HepG2 (cell line): ENCODE measurements around the gene SH3PXD2A. TPM values are rescaled to one million over a fixed set of nuclear protein-coding genes. Genes with fewer than 3 reads are reported as not detected.

ENCODE experiments used
- ATAC-seq: fragments of 200-7000 bp; cut with Tn5 transposase; 3 replicates; pipeline ENCODE4 v1.9.1; 2020; ENCODE audit warnings: mild to moderate bottlenecking, moderate library complexity
- BruUV-seq: library from RNA; stranded (reverse); fragments of 400-500 nt; replicated peaks from 2 replicates; lab custom pipeline; 2021; lab: Mats Ljungman, UMichigan
- CTCF ChIA-PET: fragments of 300-600 bp; formaldehyde crosslinking; extraction: SDS; loops from one replicate; lab custom pipeline; 2021; ENCODE audit warnings: low total read pairs, inconsistent platforms, low intra/inter-chr PET ratio; lab: Yijun Ruan, JAX
- POLR2A ChIA-PET: fragments of 350-600 bp; sonication (Branson Sonifier 250); formaldehyde crosslinking; loops from one replicate; lab custom pipeline; 2020; ENCODE audit warnings: antibody characterized with exemption, inconsistent platforms; lab: Yijun Ruan, JAX
- DNase-seq: peaks from one replicate; pipeline ENCODE4 v3.0.0-alpha.2; 2015; ENCODE audit warnings: low spot score
- FAIRE-seq: peaks from 3 replicates; lab custom pipeline; 2011; peaks lifted over from hg19 to GRCh38; lab: Jason Lieb, UNC
- H2AFZ ChIP-seq: one replicate; pipeline ENCODE4 v1.6.1; 2011; ENCODE audit warnings: low read length, inconsistent platforms
- H3K27ac ChIP-seq: fragments of 300-600 bp; 3 replicates; pipeline ENCODE4 v1.8.0; 2011; ENCODE audit warnings: mixed run types, mild to moderate bottlenecking, mixed read lengths, low read length, inconsistent platforms; ENCODE audit not compliant: insufficient read depth; ENCODE audit errors: extremely low read length
- H3K27me3 ChIP-seq, 2 experiments: fragments of 200-600 bp in 1 of 2; 2 replicates in 1 of 2; 3 replicates in 1 of 2; pipeline versions ENCODE4 v1.6.0 to v1.8.0; 2011; ENCODE audit warnings: low read length in 2 of 2, mild to moderate bottlenecking in 2 of 2, moderate library complexity in 2 of 2, inconsistent platforms in 1 of 2; ENCODE audit not compliant: insufficient read depth in 2 of 2, control insufficient read depth in 1 of 2
- H3K36me3 ChIP-seq, 2 experiments: fragments of 200-600 bp in 1 of 2; replicated peaks in 1 of 2; 2 replicates in 1 of 2; 3 replicates in 1 of 2; pipeline versions ENCODE4 v1.5.1 to v1.8.0; 2011; ENCODE audit warnings: low read length in 2 of 2, inconsistent platforms in 1 of 2; ENCODE audit not compliant: insufficient read depth in 2 of 2, control insufficient read depth in 1 of 2
- H3K4me1 ChIP-seq: 2 replicates; pipeline ENCODE4 v1.5.1; 2012; ENCODE audit warnings: low read length, inconsistent platforms; ENCODE audit not compliant: insufficient read depth
- H3K4me2 ChIP-seq: 2 replicates; pipeline ENCODE4 v1.6.0; 2011; ENCODE audit warnings: low read depth, low read length, inconsistent platforms
- H3K4me3 ChIP-seq, 3 experiments: fragments of 200-600 bp in 1 of 3; sonication (generic), shearing (Covaris generic) in 1 of 3; replicated peaks in 1 of 3; 2 replicates each; pipeline ENCODE4 v1.5.1; 2011 to 2016; ENCODE audit warnings: low read length in 3 of 3, inconsistent platforms in 2 of 3, low read depth in 2 of 3, mild to moderate bottlenecking in 2 of 3, control low read depth in 1 of 3, mixed read lengths in 1 of 3; ENCODE audit not compliant: insufficient read depth in 1 of 3
- H3K79me2 ChIP-seq: one replicate; pipeline ENCODE4 v1.6.1; 2011; ENCODE audit warnings: low read length, inconsistent platforms; ENCODE audit not compliant: insufficient read depth
- H3K9ac ChIP-seq: 2 replicates; pipeline ENCODE4 v1.6.0; 2011; ENCODE audit warnings: mild to moderate bottlenecking, low read depth, low read length, inconsistent platforms; ENCODE audit not compliant: insufficient read depth
- H3K9me3 ChIP-seq: 2 replicates; pipeline ENCODE4 v1.5.1; 2012; ENCODE audit warnings: mild to moderate bottlenecking, low read length
- H4K20me1 ChIP-seq: 2 replicates; pipeline ENCODE4 v1.6.0; 2011; ENCODE audit warnings: inconsistent platforms, mild to moderate bottlenecking, low read length, moderate library complexity; ENCODE audit not compliant: insufficient read depth
- GTF3A ChIP-seq: sonication (generic); formaldehyde crosslinking; conservative IDR thresholded peaks from 2 replicates; pipeline ENCODE4 v1.4.0; 2020; ENCODE audit warnings: mild to moderate bottlenecking, missing genetic modification reagents
- NBN ChIP-seq: fragments of 450-650 bp; conservative IDR thresholded peaks from 2 replicates; pipeline ENCODE4 v1.6.1; 2017
- NONO ChIP-seq, 2 experiments: fragments of 450-650 bp in 1 of 2; sonication (generic) in 1 of 2; formaldehyde crosslinking in 1 of 2; IDR thresholded peaks in 1 of 2; conservative IDR thresholded peaks in 1 of 2; 2 replicates each; pipeline versions ENCODE4 v1.6.1 to v1.8.0; 2017 to 2022; ENCODE audit warnings: mild to moderate bottlenecking in 1 of 2, missing genetic modification reagents in 1 of 2, moderate library complexity in 1 of 2
- TCF7 ChIP-seq: sonication (generic); IDR thresholded peaks from 2 replicates; pipeline ENCODE4 v1.6.1; 2016; ENCODE audit warnings: antibody characterized with exemption, low read depth
- TEAD3 ChIP-seq: optimal IDR thresholded peaks from 2 replicates; pipeline ENCODE3; 2016; ENCODE audit warnings: borderline replicate concordance
- ZNF207 ChIP-seq: fragments of 450-650 bp; IDR thresholded peaks from 2 replicates; pipeline ENCODE4 v1.6.1; 2016; ENCODE audit warnings: antibody characterized with exemption, borderline replicate concordance
- ZNF264 ChIP-seq: sonication (generic); formaldehyde crosslinking; IDR thresholded peaks from 2 replicates; pipeline ENCODE4 v1.4.0; 2020; ENCODE audit warnings: missing genetic modification reagents
- ZNF367 ChIP-seq: sonication (generic); formaldehyde crosslinking; IDR thresholded peaks from 2 replicates; pipeline ENCODE4 v1.4.0; 2020; ENCODE audit warnings: missing genetic modification reagents, borderline replicate concordance
- ZNF451 ChIP-seq: sonication (generic); formaldehyde crosslinking; IDR thresholded peaks from 2 replicates; pipeline ENCODE4 v1.5.0; 2020; ENCODE audit warnings: mild to moderate bottlenecking, missing genetic modification reagents
- ZNF556 ChIP-seq: sonication (generic); formaldehyde crosslinking; IDR thresholded peaks from 2 replicates; pipeline ENCODE4 v1.4.0; 2020; ENCODE audit warnings: mild to moderate bottlenecking, missing genetic modification reagents, borderline replicate concordance
- ZNF709 ChIP-seq: sonication (generic); formaldehyde crosslinking; IDR thresholded peaks from 2 replicates; pipeline ENCODE4 v1.5.0; 2020; ENCODE audit warnings: mild to moderate bottlenecking, missing genetic modification reagents
- ZNF720 ChIP-seq: sonication (generic); formaldehyde crosslinking; IDR thresholded peaks from 2 replicates; pipeline ENCODE4 v1.4.0; 2020; ENCODE audit warnings: missing genetic modification reagents
- WGBS: methylation state at CpG from one replicate; pipeline ENCODE4 v1.1.6; 2017; ENCODE audit warnings: low lambda C conversion rate; 5-methylcytosine and 5-hydroxymethylcytosine counted together
- in situ Hi-C: cut with HindIII; loops from 2 replicates; pipeline ENCODE4 v1.10.0; 2017; ENCODE audit warnings: low pct_unique_long_range_greater_than_20kb; ENCODE audit not compliant: extremely low pct_ligation_motif_present
- intact Hi-C: fragments of 100-400 bp; cut with micrococcal nuclease; formaldehyde crosslinking; loops from one replicate; pipeline ENCODE4 v1.10.0; 2022; ENCODE audit not compliant: unreplicated experiment
- polyA plus RNA-seq, 8 experiments: library from polyadenylated mRNA; depleted of rRNA in 3 of 8; stranded (reverse) in 7 of 8; unstranded in 1 of 8; fragments of >200 nt; fragmentation: Illumina TruSeq in 4 of 8; extraction: Trizol in 4 of 8; gene quantifications; 2 replicates each; pipeline versions ENCODE4 v1.2.1 to v1.2.3, GENCODE V29; 2011 to 2016; ENCODE audit warnings: low read depth in 4 of 8, missing spikeins in 1 of 8, mixed read lengths in 1 of 8; ENCODE audit not compliant: insufficient read depth in 1 of 8
- total RNA-seq, 5 experiments: library from RNA; depleted of rRNA; stranded (reverse); fragments of >200 nt; fragmentation: Illumina TruSeq; extraction: Trizol; gene quantifications; 2 replicates each; pipeline ENCODE4 v1.2.3, GENCODE V29; 2016; ENCODE audit warnings: low read depth in 1 of 5
- TF ChIP-seq, protein P1 (sequence below): sonication (generic); formaldehyde crosslinking; IDR thresholded peaks from 2 replicates; pipeline ENCODE4 v1.9.0; 2021; ENCODE audit warnings: missing genetic modification reagents, borderline replicate concordance
- TF ChIP-seq, protein P2 (sequence below): fragments of 450-650 bp; IDR thresholded peaks from 2 replicates; pipeline ENCODE4 v1.6.1; 2017
- TF ChIP-seq, protein P3 (sequence below): sonication (generic); formaldehyde crosslinking; IDR thresholded peaks from 2 replicates; pipeline ENCODE4 v1.4.0; 2020; ENCODE audit warnings: missing genetic modification reagents
- TF ChIP-seq, protein P4 (sequence below): sonication (generic); formaldehyde crosslinking; IDR thresholded peaks from 2 replicates; pipeline ENCODE4 v1.5.1; 2020; ENCODE audit warnings: mild to moderate bottlenecking, missing genetic modification reagents

Gene SH3PXD2A
- total and polyA plus RNA-seq, 2 of the 13 experiments (the other 11 are each of a cell fraction or from before 2014, with no cell fraction given) = 11.1 to 11.3 TPM

DNA sequence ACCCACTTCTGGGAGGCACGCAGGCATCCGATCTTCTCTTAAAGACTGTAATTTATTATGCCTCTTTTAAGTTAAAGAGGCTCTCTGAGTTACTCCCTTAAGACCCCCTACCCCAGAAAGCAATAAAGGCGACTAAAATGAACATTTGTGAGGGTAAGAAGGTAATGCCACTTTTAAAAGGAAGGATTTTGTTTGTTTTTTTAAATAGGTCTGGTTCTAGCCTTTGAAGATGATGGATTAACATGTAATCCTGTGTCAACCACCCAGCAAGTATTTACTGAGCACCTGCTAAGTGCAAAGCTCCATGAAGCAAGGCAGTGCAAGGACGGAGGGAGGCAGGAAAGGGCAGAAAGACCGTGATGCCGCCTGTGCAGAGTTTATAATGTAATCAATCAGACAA, 26.1 kb downstream of the SH3PXD2A start:
- BruUV-seq = no TSS peak
- H3K4me1 ChIP-seq = peaks cover 73% of the 10 kb centered on the region
- peaks cover 95% of the 10 kb centered on the region for H3K79me2 ChIP-seq
- DNase-seq = no peak
- H3K27ac ChIP-seq = peak overlapping the region; percentile 48
- no peak overlapping the region for H3K4me3 ChIP-seq
- intact Hi-C loops = no loop called here
- H4K20me1 ChIP-seq = peaks cover 16% of the 10 kb centered on the region
- CTCF ChIA-PET = no interaction called here
- H3K27me3 ChIP-seq = no peaks in the 10 kb centered on the region
- H3K36me3 ChIP-seq = peaks cover 0 to 13% of the 10 kb centered on the region in 2 experiments; a peak in 1 of 5 replicates
- in situ Hi-C loops = no loop called here
- peak overlapping the region; percentile 35 for H3K4me2 ChIP-seq
- H2AFZ ChIP-seq = no peak overlapping the region
- 79% methylated on average over 6 of the region's 6 CpGs for WGBS
- FAIRE-seq = no peak
- POLR2A ChIA-PET = interaction anchor here (1.8 to 2.3 kb wide), 2 partner anchors 25 to 35 kb away, joined by 7 to 8 read pairs; no protein-coding TSS in a partner anchor
- ATAC-seq = no peak
- no peak overlapping the region for H3K9ac ChIP-seq
- no peaks in the 10 kb centered on the region for H3K9me3 ChIP-seq
- peak; percentile 14 for TF ChIP-seq TEAD3
- TF ChIP-seq ZNF367 (CRISPR knock-in tag) = no peak
- TF ChIP-seq, protein P1, sequence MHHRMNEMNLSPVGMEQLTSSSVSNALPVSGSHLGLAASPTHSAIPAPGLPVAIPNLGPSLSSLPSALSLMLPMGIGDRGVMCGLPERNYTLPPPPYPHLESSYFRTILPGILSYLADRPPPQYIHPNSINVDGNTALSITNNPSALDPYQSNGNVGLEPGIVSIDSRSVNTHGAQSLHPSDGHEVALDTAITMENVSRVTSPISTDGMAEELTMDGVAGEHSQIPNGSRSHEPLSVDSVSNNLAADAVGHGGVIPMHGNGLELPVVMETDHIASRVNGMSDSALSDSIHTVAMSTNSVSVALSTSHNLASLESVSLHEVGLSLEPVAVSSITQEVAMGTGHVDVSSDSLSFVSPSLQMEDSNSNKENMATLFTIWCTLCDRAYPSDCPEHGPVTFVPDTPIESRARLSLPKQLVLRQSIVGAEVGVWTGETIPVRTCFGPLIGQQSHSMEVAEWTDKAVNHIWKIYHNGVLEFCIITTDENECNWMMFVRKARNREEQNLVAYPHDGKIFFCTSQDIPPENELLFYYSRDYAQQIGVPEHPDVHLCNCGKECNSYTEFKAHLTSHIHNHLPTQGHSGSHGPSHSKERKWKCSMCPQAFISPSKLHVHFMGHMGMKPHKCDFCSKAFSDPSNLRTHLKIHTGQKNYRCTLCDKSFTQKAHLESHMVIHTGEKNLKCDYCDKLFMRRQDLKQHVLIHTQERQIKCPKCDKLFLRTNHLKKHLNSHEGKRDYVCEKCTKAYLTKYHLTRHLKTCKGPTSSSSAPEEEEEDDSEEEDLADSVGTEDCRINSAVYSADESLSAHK = no peak
- peak; percentile 38; the same call in 1 of the 2 replicates for TF ChIP-seq TCF7
- no peak for TF ChIP-seq ZNF556 (CRISPR knock-in tag)
- TF ChIP-seq GTF3A (CRISPR knock-in tag) = no peak
- TF ChIP-seq NONO (IDR thresholded peaks at IDR 0.05) = no peak
- no peak for TF ChIP-seq NONO (CRISPR knock-in tag; conservative IDR thresholded peaks at IDR 0.05)
- TF ChIP-seq ZNF709 = no peak
- TF ChIP-seq, protein P2, sequence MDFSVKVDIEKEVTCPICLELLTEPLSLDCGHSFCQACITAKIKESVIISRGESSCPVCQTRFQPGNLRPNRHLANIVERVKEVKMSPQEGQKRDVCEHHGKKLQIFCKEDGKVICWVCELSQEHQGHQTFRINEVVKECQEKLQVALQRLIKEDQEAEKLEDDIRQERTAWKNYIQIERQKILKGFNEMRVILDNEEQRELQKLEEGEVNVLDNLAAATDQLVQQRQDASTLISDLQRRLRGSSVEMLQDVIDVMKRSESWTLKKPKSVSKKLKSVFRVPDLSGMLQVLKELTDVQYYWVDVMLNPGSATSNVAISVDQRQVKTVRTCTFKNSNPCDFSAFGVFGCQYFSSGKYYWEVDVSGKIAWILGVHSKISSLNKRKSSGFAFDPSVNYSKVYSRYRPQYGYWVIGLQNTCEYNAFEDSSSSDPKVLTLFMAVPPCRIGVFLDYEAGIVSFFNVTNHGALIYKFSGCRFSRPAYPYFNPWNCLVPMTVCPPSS = no peak
- TF ChIP-seq ZNF720 = no peak
- TF ChIP-seq ZNF207 = no peak
- TF ChIP-seq, protein P3, sequence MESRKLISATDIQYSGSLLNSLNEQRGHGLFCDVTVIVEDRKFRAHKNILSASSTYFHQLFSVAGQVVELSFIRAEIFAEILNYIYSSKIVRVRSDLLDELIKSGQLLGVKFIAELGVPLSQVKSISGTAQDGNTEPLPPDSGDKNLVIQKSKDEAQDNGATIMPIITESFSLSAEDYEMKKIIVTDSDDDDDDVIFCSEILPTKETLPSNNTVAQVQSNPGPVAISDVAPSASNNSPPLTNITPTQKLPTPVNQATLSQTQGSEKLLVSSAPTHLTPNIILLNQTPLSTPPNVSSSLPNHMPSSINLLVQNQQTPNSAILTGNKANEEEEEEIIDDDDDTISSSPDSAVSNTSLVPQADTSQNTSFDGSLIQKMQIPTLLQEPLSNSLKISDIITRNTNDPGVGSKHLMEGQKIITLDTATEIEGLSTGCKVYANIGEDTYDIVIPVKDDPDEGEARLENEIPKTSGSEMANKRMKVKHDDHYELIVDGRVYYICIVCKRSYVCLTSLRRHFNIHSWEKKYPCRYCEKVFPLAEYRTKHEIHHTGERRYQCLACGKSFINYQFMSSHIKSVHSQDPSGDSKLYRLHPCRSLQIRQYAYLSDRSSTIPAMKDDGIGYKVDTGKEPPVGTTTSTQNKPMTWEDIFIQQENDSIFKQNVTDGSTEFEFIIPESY = peak; percentile 45; the same call in 1 of the 2 replicates
- TF ChIP-seq NBN = no peak
- no peak for TF ChIP-seq ZNF451 (CRISPR knock-in tag)
- TF ChIP-seq, protein P4, sequence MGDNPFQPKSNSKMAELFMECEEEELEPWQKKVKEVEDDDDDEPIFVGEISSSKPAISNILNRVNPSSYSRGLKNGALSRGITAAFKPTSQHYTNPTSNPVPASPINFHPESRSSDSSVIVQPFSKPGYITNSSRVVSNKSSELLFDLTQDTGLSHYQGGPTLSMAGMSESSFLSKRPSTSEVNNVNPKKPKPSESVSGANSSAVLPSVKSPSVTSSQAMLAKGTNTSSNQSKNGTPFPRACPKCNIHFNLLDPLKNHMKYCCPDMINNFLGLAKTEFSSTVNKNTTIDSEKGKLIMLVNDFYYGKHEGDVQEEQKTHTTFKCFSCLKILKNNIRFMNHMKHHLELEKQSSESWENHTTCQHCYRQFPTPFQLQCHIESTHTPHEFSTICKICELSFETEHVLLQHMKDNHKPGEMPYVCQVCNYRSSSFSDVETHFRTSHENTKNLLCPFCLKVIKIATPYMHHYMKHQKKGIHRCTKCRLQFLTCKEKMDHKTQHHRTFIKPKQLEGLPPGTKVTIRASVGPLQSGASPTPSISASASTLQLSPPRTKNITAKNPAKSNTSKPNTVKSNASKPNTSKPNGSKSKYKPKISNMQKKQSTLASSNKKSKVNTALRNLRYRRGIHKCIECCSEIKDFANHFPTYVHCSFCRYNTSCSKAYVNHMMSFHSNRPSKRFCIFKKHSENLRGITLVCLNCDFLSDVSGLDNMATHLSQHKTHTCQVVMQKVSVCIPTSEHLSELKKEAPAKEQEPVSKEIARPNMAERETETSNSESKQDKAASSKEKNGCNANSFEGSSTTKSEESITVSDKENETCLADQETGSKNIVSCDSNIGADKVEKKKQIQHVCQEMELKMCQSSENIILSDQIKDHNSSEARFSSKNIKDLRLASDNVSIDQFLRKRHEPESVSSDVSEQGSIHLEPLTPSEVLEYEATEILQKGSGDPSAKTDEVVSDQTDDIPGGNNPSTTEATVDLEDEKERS (CRISPR knock-in tag) = no peak
- TF ChIP-seq ZNF264 (CRISPR knock-in tag) = no peak
